Activated CD8-positive, alpha-beta memory T cell treated with anti-CD3 and anti-CD28 coated beads, Interleukin-2, amount 50 U/mL, for 24 hours (primary cell): Measurements from ENCODE around the gene POU5F1.

Experiments used
- DNase-seq: peaks from one replicate; pipeline ENCODE4 v3.0.0-alpha.2; 2020; ENCODE audit errors: extremely low read depth

POU5F1 gene

DNA sequence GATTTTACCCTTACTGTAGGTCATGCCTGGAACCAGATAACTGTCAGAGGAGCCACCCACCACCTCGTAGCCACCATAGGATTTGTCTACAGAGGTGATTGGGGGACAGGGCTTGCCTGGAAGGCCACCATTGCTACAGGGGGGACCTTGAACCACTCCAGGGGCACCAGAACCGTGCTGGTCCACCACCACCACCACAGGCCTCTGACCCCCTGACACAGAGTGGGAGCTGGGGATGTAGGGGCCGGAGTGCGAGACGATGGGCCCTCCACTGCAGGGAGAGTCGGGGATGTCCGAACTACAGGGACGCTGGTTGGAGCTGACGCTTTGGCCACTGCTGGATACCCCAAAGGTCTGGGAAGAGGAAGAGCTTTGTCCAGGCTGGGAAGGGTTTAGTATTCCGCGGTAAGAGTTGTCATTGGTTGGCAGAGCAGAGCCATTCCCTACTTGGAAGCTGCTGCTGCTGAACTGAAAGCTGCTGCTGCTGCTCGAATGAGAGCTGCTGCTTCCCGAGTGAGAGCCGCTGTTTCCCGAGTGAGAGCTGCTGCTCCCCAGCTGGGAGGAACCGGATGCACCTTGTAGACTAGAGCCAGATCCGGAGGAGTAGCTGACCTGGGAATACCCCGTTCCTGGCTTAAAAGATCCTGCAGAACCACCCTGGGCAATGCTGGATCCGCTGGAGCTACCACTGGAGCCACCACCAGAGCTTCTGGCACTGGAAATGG is 53.7 kb downstream of the POU5F1 start:
- DNase-seq: no peak

DNA sequence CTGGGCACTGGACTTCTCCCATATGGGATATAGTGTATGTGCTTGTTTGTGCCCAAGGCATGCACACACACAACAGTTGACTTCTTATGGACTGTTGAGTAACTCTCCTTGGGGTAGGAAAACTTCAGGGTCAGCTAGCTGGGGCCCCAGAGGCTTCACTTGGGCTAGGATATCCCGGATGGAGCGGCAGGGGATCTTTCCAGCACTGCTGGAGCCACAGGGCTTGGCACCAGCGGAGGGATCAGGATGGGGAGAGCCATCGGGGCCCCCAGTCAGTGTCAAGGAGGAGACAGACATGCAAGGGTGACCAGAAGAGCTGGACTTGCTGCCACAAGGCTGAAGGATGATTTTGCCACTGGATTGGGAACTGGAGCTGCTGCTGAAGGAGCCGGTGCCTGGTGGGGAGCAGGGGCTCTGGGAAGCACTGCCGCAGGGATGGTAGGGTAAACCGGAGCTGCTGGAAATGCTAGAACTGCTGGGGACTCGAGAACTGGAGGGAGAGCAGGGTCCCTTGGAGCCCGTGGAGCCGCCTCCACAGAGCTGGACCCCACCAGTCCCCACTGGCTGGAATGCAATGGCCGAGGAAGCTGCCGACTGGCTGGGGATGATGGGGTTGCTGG is 54.4 kb downstream of the POU5F1 start:
- DNase-seq: no peak

- DNase-seq: no peak
Measured at GRCh38 chr6:31114970-31115849, 55.3 kb downstream of the POU5F1 start.

- no peak for DNase-seq
Measured at GRCh38 chr6:31114541-31114878, 56.0 kb downstream of the POU5F1 start, which contains the start of gene PSORS1C1. Gene PSORS1C1 (plus strand): TSS chr6:31114800. CDS start chr6:31129633, 14,833 bp downstream.
